Kidney epithelial cell (primary cell): ENCODE measurements around the gene CDKN2B. TPM values are rescaled to one million over a fixed set of nuclear protein-coding genes. Genes with fewer than 3 reads are reported as not detected.
"Not testable (repeated sequence)": the region's sequence is repeated elsewhere in the genome, so short reads cannot be mapped to it uniquely, and the experiment has no call there.

ENCODE experiments used
- DNase-seq: peaks from one replicate; pipeline ENCODE4 v3.0.0-alpha.2; 2010; ENCODE audit warnings: low read depth
- H3K27me3 ChIP-seq: 2 replicates; pipeline ENCODE4 v1.6.0; 2011; ENCODE audit warnings: low read length; ENCODE audit not compliant: control insufficient read depth, insufficient read depth
- H3K36me3 ChIP-seq: 2 replicates; pipeline ENCODE4 v1.5.1; 2011; ENCODE audit warnings: low read length; ENCODE audit not compliant: control insufficient read depth, insufficient read depth
- H3K4me3 ChIP-seq: 2 replicates; pipeline ENCODE4 v1.5.1; 2011; ENCODE audit warnings: low read depth, mild to moderate bottlenecking, control low read depth, low read length
- CTCF ChIP-seq: IDR thresholded peaks from 2 replicates; pipeline ENCODE4 v1.5.1; 2011; ENCODE audit warnings: mild to moderate bottlenecking, moderate library complexity, low read length, control low read depth, inconsistent platforms; ENCODE audit not compliant: insufficient read depth, poor library complexity, severe bottlenecking
- total RNA-seq: library from RNA; depleted of rRNA; stranded (reverse); fragments of >200 nt; gene quantifications from 2 replicates; pipeline ENCODE4 v1.2.3, GENCODE V29; 2015

CDKN2B gene
- total RNA-seq, result 16.7 and 28.3 TPM in 2 replicates

- DNase-seq, result peak; percentile 70
- Histone ChIP-seq H3K36me3 (no peaks in the 10 kb centered on the region), H3K27me3 (no peaks in the 10 kb centered on the region), H3K4me3 (peak within 1 kb of the TSS; percentile 61)
- TF ChIP-seq CTCF, result peak; percentile 51
These were observed at the start of gene CDKN2B for GRCh38 chr9:22008717-22009505. CDKN2B (minus strand) TSS chr9:22009305; CDS start chr9:22008953, 352 bp downstream.

GRCh38 chr9:22057972-22058371, 48.9 kb upstream of the CDKN2B start:
- H3K36me3 ChIP-seq, H3K4me3 ChIP-seq, DNase-seq, H3K27me3 ChIP-seq: not testable (repeated sequence)

- DNase-seq, result no peak
- Histone ChIP-seq H3K27me3 (no peaks in the 10 kb centered on the region), H3K36me3 (no peaks in the 10 kb centered on the region), H3K4me3 (no peak overlapping the region)
- no peak for TF ChIP-seq CTCF
These were observed 47.3 kb upstream of the CDKN2B start for GRCh38 chr9:22056402-22056801.

GRCh38 chr9:22055090-22055489, 46.0 kb upstream of the CDKN2B start:
- no peaks in the 10 kb centered on the region for H3K36me3 ChIP-seq
- H3K4me3 ChIP-seq, result no peak overlapping the region
- no peak for DNase-seq
- TF ChIP-seq CTCF, result no peak
- no peaks in the 10 kb centered on the region for H3K27me3 ChIP-seq

GRCh38 chr9:22054529-22054928, 45.4 kb upstream of the CDKN2B start:
- no peak overlapping the region for H3K4me3 ChIP-seq
- H3K36me3 ChIP-seq, result no peaks in the 10 kb centered on the region
- H3K27me3 ChIP-seq, result no peaks in the 10 kb centered on the region
- no peak for DNase-seq
- TF ChIP-seq CTCF, result no peak

GRCh38 chr9:22054076-22054475, 45.0 kb upstream of the CDKN2B start:
- no peak for TF ChIP-seq CTCF
- Histone ChIP-seq H3K36me3 (no peaks in the 10 kb centered on the region), H3K4me3 (no peak overlapping the region), H3K27me3 (no peaks in the 10 kb centered on the region)
- no peak for DNase-seq
